Keratinocyte (primary cell): Measurements from ENCODE around the gene ERICH4. TPM values are rescaled to one million over a fixed set of nuclear protein-coding genes. Genes with fewer than 3 reads are reported as not detected.

ENCODE experiments used
- DNase-seq: peaks from one replicate; pipeline ENCODE4 v3.0.0-alpha.2; 2011; ENCODE audit warnings: low read depth, missing footprints, low spot score
- FAIRE-seq: peaks from 2 replicates; lab custom pipeline; 2011; peaks lifted over from hg19 to GRCh38; lab: Jason Lieb, UNC
- H2AFZ ChIP-seq: 2 replicates; pipeline ENCODE4 v1.6.0; 2012; ENCODE audit warnings: low read length, control low read depth, inconsistent platforms; ENCODE audit not compliant: control insufficient read depth
- H3K27ac ChIP-seq: 2 replicates; pipeline ENCODE4 v1.5.1; 2011; ENCODE audit warnings: low read length; ENCODE audit not compliant: control insufficient read depth, insufficient read depth
- H3K27me3 ChIP-seq: 3 replicates; pipeline ENCODE4 v1.6.0; 2011; ENCODE audit warnings: low read length; ENCODE audit not compliant: control insufficient read depth, insufficient read depth; ENCODE audit errors: extremely low read depth
- H3K36me3 ChIP-seq, 2 experiments: 2 replicates in 1 of 2; 3 replicates in 1 of 2; pipeline ENCODE4 v1.5.1; 2011; ENCODE audit warnings: low read length in 2 of 2, mild to moderate bottlenecking in 1 of 2; ENCODE audit not compliant: control insufficient read depth in 2 of 2, insufficient read depth in 2 of 2; ENCODE audit errors: extremely low read depth in 1 of 2
- H3K4me1 ChIP-seq: 3 replicates; pipeline ENCODE4 v1.5.1; 2011; ENCODE audit warnings: low read length; ENCODE audit not compliant: control insufficient read depth, insufficient read depth; ENCODE audit errors: extremely low read depth
- H3K4me2 ChIP-seq: 3 replicates; pipeline ENCODE4 v1.6.0; 2011; ENCODE audit warnings: low read depth, low read length; ENCODE audit not compliant: control insufficient read depth, insufficient read depth; ENCODE audit errors: extremely low read depth
- H3K4me3 ChIP-seq, 3 experiments: fragments of 200-600 bp in 1 of 3; sonication (generic) in 1 of 3; 2 replicates in 2 of 3; 3 replicates in 1 of 3; pipeline ENCODE4 v1.5.1; 2011 to 2016; ENCODE audit warnings: low read length in 3 of 3, mild to moderate bottlenecking in 3 of 3, control low read depth in 2 of 3, inconsistent platforms in 1 of 3, low read depth in 1 of 3, mixed read lengths in 1 of 3, mixed run types in 1 of 3, moderate library complexity in 1 of 3; ENCODE audit not compliant: control insufficient read depth in 2 of 3, insufficient read depth in 2 of 3; ENCODE audit errors: extremely low read depth in 1 of 3
- H3K79me2 ChIP-seq: 2 replicates; pipeline ENCODE4 v1.6.0; 2012; ENCODE audit warnings: low read length; ENCODE audit not compliant: control insufficient read depth, insufficient read depth
- H3K9ac ChIP-seq: 3 replicates; pipeline ENCODE4 v1.6.0; 2011; ENCODE audit warnings: low read length; ENCODE audit not compliant: control insufficient read depth, insufficient read depth; ENCODE audit errors: extremely low read depth
- H3K9me1 ChIP-seq: 3 replicates; pipeline ENCODE4 v1.6.0; 2011; ENCODE audit warnings: low read length; ENCODE audit not compliant: control insufficient read depth, insufficient read depth; ENCODE audit errors: extremely low read depth
- H3K9me3 ChIP-seq: 2 replicates; pipeline ENCODE4 v1.5.1; 2012; ENCODE audit warnings: low read depth, low read length; ENCODE audit not compliant: control insufficient read depth
- H4K20me1 ChIP-seq: 3 replicates; pipeline ENCODE4 v1.6.0; 2011; ENCODE audit warnings: low read length; ENCODE audit not compliant: control insufficient read depth, insufficient read depth; ENCODE audit errors: extremely low read depth
- CTCF ChIP-seq, 3 experiments: IDR thresholded peaks in 1 of 3; conservative IDR thresholded peaks in 1 of 3; optimal IDR thresholded peaks in 1 of 3; 2 replicates in 2 of 3; 3 replicates in 1 of 3; pipeline versions ENCODE3 to v1.5.1; 2011; ENCODE audit warnings: low read length in 3 of 3, mild to moderate bottlenecking in 3 of 3, moderate library complexity in 2 of 3, control low read depth in 1 of 3, inconsistent platforms in 1 of 3; ENCODE audit not compliant: insufficient read depth in 2 of 3; ENCODE audit errors: extremely low read depth in 1 of 3
- EZH2 ChIP-seq: IDR thresholded peaks from one replicate; pipeline ENCODE4 v1.6.1; 2012; ENCODE audit warnings: inconsistent platforms, mild to moderate bottlenecking, low read length, moderate library complexity
- dilution Hi-C: fragments of 300-500 bp; cut with MboI; formaldehyde crosslinking; loops from one replicate; pipeline ENCODE4 v1.7.0; 2020; ENCODE audit warnings: low sequenced_read_pairs; ENCODE audit not compliant: extremely low pct_ligation_motif_present
- polyA plus RNA-seq, 5 experiments: library from polyadenylated mRNA; depleted of rRNA in 3 of 5; stranded (reverse) in 3 of 5; stranded (forward) in 1 of 5; unstranded in 1 of 5; fragments of >200 nt; gene quantifications; 1 replicate in 1 of 5; 2 replicates in 3 of 5; 3 replicates in 1 of 5; pipeline versions ENCODE4 v1.2.1 to v1.2.3, GENCODE V29; 2011 to 2012; ENCODE audit warnings: missing spikeins in 2 of 5, low read depth in 1 of 5, low replicate concordance in 1 of 5

Gene ERICH4
- polyA plus RNA-seq, 1 donor (not counting 4 experiments of a cell fraction or from before 2014, with no cell fraction given), result not detected

- peaks cover 13% of the 10 kb centered on the region for H3K4me1 ChIP-seq
- peak overlapping the region; percentile 100 for H3K27ac ChIP-seq
- peak overlapping the region; percentile 99 for H3K9ac ChIP-seq
- peak overlapping the region; percentile 98 for H3K4me2 ChIP-seq
- no peaks in the 10 kb centered on the region for H3K9me1 ChIP-seq
- H4K20me1 ChIP-seq, result no peaks in the 10 kb centered on the region
- no peaks in the 10 kb centered on the region for H3K27me3 ChIP-seq
- H3K9me3 ChIP-seq, result no peaks in the 10 kb centered on the region
- dilution Hi-C loops, result no loop called here
- no peak for TF ChIP-seq EZH2
- no peak for TF ChIP-seq CTCF (optimal IDR thresholded peaks at IDR 0.05 in 1 of 3, IDR thresholded peaks at IDR 0.05 in 1 of 3, conservative IDR thresholded peaks at IDR 0.05 in 1 of 3; ENCODE audit: extremely low read depth in 1 of 3, insufficient read depth in 2 of 3, low read length in 3 of 3)
- FAIRE-seq (no peak), DNase-seq (no peak)
- peak overlapping the region; percentile 82 to 100 (median 99) for H3K4me3 ChIP-seq
- H2AFZ ChIP-seq, result no peak overlapping the region
- peaks cover 0 to 3% of the 10 kb centered on the region in 2 experiments for H3K36me3 ChIP-seq
- peaks cover 27% of the 10 kb centered on the region for H3K79me2 ChIP-seq
Observed at GRCh38 chr19:41398598-41398997, 44.4 kb upstream of the ERICH4 start.

GRCh38 chr19:41399091-41399490 is 43.9 kb upstream of the ERICH4 start:
- H3K9ac ChIP-seq, result peak overlapping the region; percentile 99
- peak overlapping the region; percentile 98 for H3K4me2 ChIP-seq
- no peaks in the 10 kb centered on the region for H3K9me1 ChIP-seq
- H3K4me1 ChIP-seq, result peaks cover 13% of the 10 kb centered on the region
- no peaks in the 10 kb centered on the region for H3K27me3 ChIP-seq
- H4K20me1 ChIP-seq, result no peaks in the 10 kb centered on the region
- no peak overlapping the region for H2AFZ ChIP-seq
- H3K36me3 ChIP-seq, result peaks cover 0 to 3% of the 10 kb centered on the region in 2 experiments
- H3K27ac ChIP-seq, result peak overlapping the region; percentile 100
- H3K4me3 ChIP-seq, result no peak overlapping the region
- dilution Hi-C loops, result no loop called here
- no peaks in the 10 kb centered on the region for H3K9me3 ChIP-seq
- no peak for TF ChIP-seq EZH2
- DNase-seq (no peak), FAIRE-seq (no peak)
- H3K79me2 ChIP-seq, result peaks cover 27% of the 10 kb centered on the region

GRCh38 chr19:41399525-41399924 is 43.4 kb upstream of the ERICH4 start:
- Histone ChIP-seq H3K9me3 (no peaks in the 10 kb centered on the region), H3K36me3 (peaks cover 0 to 3% of the 10 kb centered on the region in 2 experiments), H4K20me1 (no peaks in the 10 kb centered on the region), H3K27me3 (no peaks in the 10 kb centered on the region), H3K9ac (no peak overlapping the region), H2AFZ (no peak overlapping the region), H3K4me3 (no peak overlapping the region), H3K4me1 (peaks cover 13% of the 10 kb centered on the region), H3K9me1 (no peaks in the 10 kb centered on the region), H3K27ac (no peak overlapping the region), H3K4me2 (no peak overlapping the region), H3K79me2 (peaks cover 27% of the 10 kb centered on the region)
- DNase-seq (no peak), FAIRE-seq (no peak)
- dilution Hi-C loops, result no loop called here
- TF ChIP-seq EZH2, result no peak
- no peak for TF ChIP-seq CTCF (optimal IDR thresholded peaks at IDR 0.05 in 1 of 3, IDR thresholded peaks at IDR 0.05 in 1 of 3, conservative IDR thresholded peaks at IDR 0.05 in 1 of 3; ENCODE audit: extremely low read depth in 1 of 3, insufficient read depth in 2 of 3, low read length in 3 of 3)
